ENCODE data around the gene TLN1.

TLN1 gene

DNA sequence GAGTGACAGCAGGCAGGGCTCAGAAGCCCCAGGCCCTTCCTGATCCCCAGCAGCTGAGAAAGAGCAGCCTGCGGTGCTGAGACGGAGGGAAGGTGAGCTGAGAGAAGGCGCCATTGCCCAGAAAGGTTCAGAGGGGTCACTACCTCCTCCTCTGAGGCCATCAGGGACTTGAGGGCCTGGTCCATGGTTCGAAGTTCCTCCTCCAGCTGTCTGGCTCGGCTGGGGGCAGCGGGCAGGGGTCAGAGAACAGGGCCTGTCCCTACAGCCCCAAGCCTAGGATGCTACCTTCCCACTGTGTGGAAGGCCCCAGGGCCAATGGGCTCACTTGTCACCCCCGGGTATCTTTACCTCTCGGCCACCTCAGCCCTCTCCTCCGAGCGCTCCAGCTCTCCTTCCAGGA lies 47.1 kb downstream of the TLN1 start:
- H3K27ac ChIP-seq: peak overlapping the region; percentile 9
- no peak for DNase-seq (ENCODE audit: low spot score)
- ChIA-PET CTCF (interaction anchor here (0.6 to 1.1 kb wide), 3 partner anchors 12 to 38 kb away, joined by 3 to 6 read pairs (median 3); no protein-coding TSS in a partner anchor), POLR2A (ENCODE audit: low non-redundant PET) (interaction anchor here (0.6 kb wide), 1 partner anchor 192 kb away, joined by 6 read pairs; no protein-coding TSS in a partner anchor)
- TF ChIP-seq, protein P1, sequence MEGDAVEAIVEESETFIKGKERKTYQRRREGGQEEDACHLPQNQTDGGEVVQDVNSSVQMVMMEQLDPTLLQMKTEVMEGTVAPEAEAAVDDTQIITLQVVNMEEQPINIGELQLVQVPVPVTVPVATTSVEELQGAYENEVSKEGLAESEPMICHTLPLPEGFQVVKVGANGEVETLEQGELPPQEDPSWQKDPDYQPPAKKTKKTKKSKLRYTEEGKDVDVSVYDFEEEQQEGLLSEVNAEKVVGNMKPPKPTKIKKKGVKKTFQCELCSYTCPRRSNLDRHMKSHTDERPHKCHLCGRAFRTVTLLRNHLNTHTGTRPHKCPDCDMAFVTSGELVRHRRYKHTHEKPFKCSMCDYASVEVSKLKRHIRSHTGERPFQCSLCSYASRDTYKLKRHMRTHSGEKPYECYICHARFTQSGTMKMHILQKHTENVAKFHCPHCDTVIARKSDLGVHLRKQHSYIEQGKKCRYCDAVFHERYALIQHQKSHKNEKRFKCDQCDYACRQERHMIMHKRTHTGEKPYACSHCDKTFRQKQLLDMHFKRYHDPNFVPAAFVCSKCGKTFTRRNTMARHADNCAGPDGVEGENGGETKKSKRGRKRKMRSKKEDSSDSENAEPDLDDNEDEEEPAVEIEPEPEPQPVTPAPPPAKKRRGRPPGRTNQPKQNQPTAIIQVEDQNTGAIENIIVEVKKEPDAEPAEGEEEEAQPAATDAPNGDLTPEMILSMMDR (conservative IDR thresholded peaks at IDR 0.05; ENCODE audit: low read depth): no peak

DNA sequence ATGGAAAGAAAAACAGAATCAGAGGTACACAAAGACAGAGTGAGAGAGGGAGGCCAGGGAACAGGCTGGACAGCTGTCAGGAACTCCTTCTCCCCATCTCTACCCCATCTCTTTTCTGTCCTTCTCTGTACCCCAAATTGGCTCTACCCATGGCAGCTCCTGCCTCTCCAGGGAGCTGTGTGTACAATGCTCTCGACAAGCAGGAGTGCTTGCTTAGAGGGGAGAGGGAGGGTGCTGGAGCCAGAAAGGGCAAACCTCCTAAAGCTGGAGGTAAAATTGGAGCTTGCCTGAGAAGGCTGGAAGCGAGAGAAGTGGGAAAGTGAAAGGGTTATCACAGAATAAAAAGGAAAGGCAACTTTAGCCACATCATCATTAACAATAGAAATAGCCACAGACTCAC lies 48.7 kb downstream of the TLN1 start:
- TF ChIP-seq, protein P1 (conservative IDR thresholded peaks at IDR 0.05; ENCODE audit: low read depth): no peak
- POLR2A ChIA-PET (ENCODE audit: low non-redundant PET): no interaction called here
- CTCF ChIA-PET: interaction anchor here (0.6 to 1.0 kb wide), 2 partner anchors 13 to 217 kb away, joined by 5 to 7 read pairs; no protein-coding TSS in a partner anchor
- H3K27ac ChIP-seq: peak overlapping the region; percentile 60
- DNase-seq (ENCODE audit: low spot score): no peak

DNA sequence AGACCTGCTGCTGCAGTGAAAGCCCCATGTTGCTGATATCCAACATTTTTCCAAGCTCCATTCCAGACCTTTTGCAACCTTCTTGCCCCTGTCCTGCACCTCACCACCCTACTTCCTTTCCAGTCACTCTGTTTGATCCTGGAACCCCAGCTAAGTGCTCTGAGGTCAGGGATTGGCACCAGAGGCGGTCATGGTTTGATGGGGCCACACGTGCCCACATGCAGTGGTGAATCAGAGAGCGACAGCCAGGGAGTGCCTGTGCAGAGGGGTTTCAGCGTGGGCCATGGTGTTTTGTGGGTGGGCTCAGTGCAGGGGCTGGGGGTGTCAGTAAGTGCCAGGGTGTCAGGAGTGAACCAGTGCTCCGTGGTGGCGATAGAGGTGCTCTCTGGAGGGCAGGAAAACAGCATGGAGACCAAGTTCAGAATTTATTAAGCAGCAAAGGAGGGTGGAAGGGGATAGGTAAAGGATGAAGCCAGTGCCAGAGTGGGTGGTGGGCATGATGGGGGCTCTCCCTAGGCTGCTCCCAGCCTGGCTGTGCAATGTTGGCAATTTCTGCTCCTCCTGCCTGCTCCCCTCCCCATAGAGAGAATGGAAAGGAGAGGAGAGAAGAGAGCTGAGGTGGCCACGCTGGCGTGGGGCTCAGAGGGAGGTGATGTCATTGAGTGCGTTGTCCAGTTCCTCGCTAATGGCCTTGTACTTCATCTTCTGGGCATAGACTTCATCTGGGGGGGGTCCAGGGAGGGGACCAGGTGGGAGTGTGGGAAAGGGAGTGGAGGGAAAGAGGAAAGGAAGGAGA lies 49.3 kb downstream of the TLN1 start:
- POLR2A ChIA-PET (ENCODE audit: low non-redundant PET): no interaction called here

GRCh38 chr9:35682051-35682450 lies 49.9 kb downstream of the TLN1 start:
- H3K27ac ChIP-seq: peak overlapping the region; percentile 60
- ChIA-PET POLR2A (ENCODE audit: low non-redundant PET) (no interaction called here), CTCF (no interaction called here)
- no peak for DNase-seq (ENCODE audit: low spot score)
- TF ChIP-seq, protein P1 (conservative IDR thresholded peaks at IDR 0.05; ENCODE audit: low read depth): no peak

More for the DNA sequence above, 49.3 kb downstream of the TLN1 start:
- DNase-seq (ENCODE audit: low spot score): no peak
- H3K27ac ChIP-seq: peak overlapping the region; percentile 60
- CTCF ChIA-PET: interaction anchor here (1.0 kb wide), 1 partner anchor 14 kb away, joined by 5 read pairs; no protein-coding TSS in a partner anchor
- TF ChIP-seq, protein P1 (conservative IDR thresholded peaks at IDR 0.05; ENCODE audit: low read depth): no peak

DNA sequence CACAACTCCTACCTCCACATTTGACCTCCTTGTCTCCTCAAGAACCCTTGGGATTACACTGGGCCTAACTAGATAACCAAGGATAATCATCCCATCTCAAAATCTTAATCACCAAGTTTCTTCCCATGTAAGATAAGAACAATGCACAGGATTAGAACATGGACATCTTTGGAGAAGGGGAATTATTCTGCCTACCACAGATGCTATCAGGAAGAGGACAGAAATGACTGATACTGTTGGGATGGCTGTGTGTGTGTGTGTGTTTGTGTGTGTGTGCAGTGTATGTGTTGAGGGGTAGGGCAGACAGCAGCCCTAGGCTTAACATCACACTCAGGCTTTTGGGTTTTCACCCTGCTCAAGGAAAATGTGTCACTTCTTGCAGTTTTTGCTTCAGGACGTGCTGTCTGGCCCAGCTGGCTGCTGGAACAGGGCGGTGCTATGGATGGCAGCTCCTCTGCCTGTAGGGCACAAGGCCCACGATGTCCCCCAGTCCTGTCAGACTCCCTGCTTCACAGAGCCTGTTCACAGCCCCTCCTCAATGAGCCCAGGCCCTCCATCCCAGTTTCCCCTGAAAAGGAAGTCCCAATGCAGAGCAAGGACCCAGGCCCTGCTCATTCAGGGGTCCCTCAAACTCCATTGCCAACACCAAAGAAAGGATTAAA lies 50.5 kb downstream of the TLN1 start:
- H3K27ac ChIP-seq: peak overlapping the region; percentile 60
- CTCF ChIA-PET: no interaction called here
- POLR2A ChIA-PET (ENCODE audit: low non-redundant PET): no interaction called here
- no peak for DNase-seq (ENCODE audit: low spot score)
- TF ChIP-seq, protein P1 (conservative IDR thresholded peaks at IDR 0.05; ENCODE audit: low read depth): no peak

DNA sequence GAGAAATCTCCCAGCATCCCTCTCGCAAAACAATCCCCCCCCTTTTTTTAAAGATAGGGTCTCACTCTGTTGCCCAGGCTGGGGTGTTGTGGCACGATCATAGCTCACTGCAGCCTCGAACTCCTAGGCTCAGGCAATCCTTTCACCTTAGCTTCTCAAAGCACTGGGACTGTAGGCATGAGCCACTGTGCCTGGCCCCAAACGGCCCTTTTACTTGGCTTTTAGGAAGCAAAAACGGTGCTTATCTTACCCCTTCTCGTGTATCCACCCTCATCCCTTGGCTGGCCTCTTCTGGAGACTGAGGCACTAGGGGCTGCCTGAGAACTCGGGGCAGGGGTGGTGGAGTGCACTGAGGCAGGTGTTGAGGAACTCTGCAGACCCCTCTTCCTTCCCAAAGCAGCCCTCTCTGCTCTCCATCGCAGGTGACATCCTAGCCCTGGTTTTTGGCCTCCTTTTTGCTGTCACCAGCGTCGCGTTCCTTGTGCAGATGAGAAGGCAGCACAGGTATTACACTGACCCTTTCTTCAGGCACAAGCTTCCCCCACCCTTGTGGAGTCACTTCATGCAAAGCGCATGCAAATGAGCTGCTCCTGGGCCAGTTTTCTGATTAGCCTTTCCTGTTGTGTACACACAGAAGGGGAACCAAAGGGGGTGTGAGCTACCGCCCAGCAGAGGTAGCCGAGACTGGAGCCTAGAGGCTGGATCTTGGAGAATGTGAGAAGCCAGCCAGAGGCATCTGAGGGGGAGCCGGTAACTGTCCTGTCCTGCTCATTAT lies 51.5 kb downstream of the TLN1 start:
- ChIA-PET POLR2A (ENCODE audit: low non-redundant PET) (no interaction called here), CTCF (no interaction called here)
- TF ChIP-seq, protein P1 (conservative IDR thresholded peaks at IDR 0.05; ENCODE audit: low read depth): no peak
- DNase-seq (ENCODE audit: low spot score): no peak
- H3K27ac ChIP-seq: peak overlapping the region; percentile 20; the same call in 1 of the 2 replicates

All from RWPE1 (cell line).